HG03520 (cell line): Measurements from ENCODE around the gene BDH1.
"Not testable (repeated sequence)": the region's sequence is repeated elsewhere in the genome, so short reads cannot be mapped to it uniquely, and the experiment has no call there.

ENCODE experiments used
- ATAC-seq: cut with Tn5 transposase; IDR thresholded peaks from one replicate; pipeline ENCODE4 v1.9.1; 2021; ENCODE audit warnings: mild to moderate bottlenecking, moderate library complexity; ENCODE audit not compliant: unreplicated experiment

The BDH1 gene

GRCh38 chr3:197491923-197492664, 63.7 kb downstream of the BDH1 start:
- ATAC-seq, result no peak

GRCh38 chr3:197491478-197491877, 64.3 kb downstream of the BDH1 start:
- ATAC-seq, result no peak

GRCh38 chr3:197490098-197491058, 65.4 kb downstream of the BDH1 start:
- ATAC-seq, result no peak

- ATAC-seq, result no peak
These were observed 67.8 kb downstream of the BDH1 start for GRCh38 chr3:197487911-197488391.

- ATAC-seq, result no peak
These were observed 68.9 kb downstream of the BDH1 start for GRCh38 chr3:197486861-197487260.

GRCh38 chr3:197485143-197485542, 70.6 kb downstream of the BDH1 start:
- no peak for ATAC-seq

- ATAC-seq, result no peak
These were observed 71.4 kb downstream of the BDH1 start for GRCh38 chr3:197484204-197484901.

- ATAC-seq, result no peak
These were observed 73.8 kb downstream of the BDH1 start for GRCh38 chr3:197482001-197482400.

GRCh38 chr3:197480320-197480719, 75.4 kb downstream of the BDH1 start:
- no peak for ATAC-seq

GRCh38 chr3:197478746-197479668, 76.8 kb downstream of the BDH1 start:
- no peak for ATAC-seq

GRCh38 chr3:197477816-197478215, 78.0 kb downstream of the BDH1 start:
- ATAC-seq, result not testable (repeated sequence)

- ATAC-seq, result no peak
These were observed 79.7 kb downstream of the BDH1 start for GRCh38 chr3:197475997-197476525.

GRCh38 chr3:197475514-197475913, 80.3 kb downstream of the BDH1 start:
- ATAC-seq, result no peak

GRCh38 chr3:197472151-197472550, 83.6 kb downstream of the BDH1 start:
- ATAC-seq, result no peak

- no peak for ATAC-seq
These were observed 84.4 kb downstream of the BDH1 start for GRCh38 chr3:197471221-197472010.

GRCh38 chr3:197468866-197469382, 86.8 kb downstream of the BDH1 start:
- ATAC-seq, result no peak

- no peak for ATAC-seq
These were observed 87.6 kb downstream of the BDH1 start for GRCh38 chr3:197468167-197468566.

- no peak for ATAC-seq
These were observed 89.0 kb downstream of the BDH1 start for GRCh38 chr3:197466586-197467399.
